ENCODE measurements around the gene LILRA2.
"Not testable (repeated sequence)": the region's sequence is repeated elsewhere in the genome, so short reads cannot be mapped to it uniquely, and the experiment has no call there.

The LILRA2 gene

DNA sequence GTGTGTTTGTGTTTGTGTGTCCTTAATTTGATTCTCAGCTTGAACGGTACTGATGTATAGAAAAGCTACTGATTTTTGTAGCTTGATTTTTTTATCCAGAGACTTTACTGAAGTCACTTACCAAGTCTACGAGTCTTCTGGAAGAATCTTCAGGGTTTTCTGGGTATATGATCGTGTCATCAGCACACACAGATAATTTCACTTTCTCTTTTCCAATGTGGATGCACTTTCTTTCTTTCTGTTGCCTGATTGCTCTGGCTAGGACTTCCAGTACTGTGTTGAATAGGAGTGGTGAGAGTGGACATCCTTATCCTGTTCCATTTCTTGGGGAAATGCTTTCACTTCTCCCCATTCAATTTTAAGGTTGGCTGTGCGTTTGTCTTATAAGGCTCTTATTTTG, 48.8 kb downstream of the LILRA2 start:
- H3K4me3 ChIP-seq (replicated peaks in 1 of 2; ENCODE audit: low read depth in 2 of 2, low read length in 2 of 2) = no peak overlapping the region
- TF ChIP-seq, protein P1, sequence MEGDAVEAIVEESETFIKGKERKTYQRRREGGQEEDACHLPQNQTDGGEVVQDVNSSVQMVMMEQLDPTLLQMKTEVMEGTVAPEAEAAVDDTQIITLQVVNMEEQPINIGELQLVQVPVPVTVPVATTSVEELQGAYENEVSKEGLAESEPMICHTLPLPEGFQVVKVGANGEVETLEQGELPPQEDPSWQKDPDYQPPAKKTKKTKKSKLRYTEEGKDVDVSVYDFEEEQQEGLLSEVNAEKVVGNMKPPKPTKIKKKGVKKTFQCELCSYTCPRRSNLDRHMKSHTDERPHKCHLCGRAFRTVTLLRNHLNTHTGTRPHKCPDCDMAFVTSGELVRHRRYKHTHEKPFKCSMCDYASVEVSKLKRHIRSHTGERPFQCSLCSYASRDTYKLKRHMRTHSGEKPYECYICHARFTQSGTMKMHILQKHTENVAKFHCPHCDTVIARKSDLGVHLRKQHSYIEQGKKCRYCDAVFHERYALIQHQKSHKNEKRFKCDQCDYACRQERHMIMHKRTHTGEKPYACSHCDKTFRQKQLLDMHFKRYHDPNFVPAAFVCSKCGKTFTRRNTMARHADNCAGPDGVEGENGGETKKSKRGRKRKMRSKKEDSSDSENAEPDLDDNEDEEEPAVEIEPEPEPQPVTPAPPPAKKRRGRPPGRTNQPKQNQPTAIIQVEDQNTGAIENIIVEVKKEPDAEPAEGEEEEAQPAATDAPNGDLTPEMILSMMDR (IDR thresholded peaks at IDR 0.05; ENCODE audit: low read depth, low read length) = no peak
- no peak for DNase-seq (ENCODE audit: low read depth in 2 of 2)

DNA sequence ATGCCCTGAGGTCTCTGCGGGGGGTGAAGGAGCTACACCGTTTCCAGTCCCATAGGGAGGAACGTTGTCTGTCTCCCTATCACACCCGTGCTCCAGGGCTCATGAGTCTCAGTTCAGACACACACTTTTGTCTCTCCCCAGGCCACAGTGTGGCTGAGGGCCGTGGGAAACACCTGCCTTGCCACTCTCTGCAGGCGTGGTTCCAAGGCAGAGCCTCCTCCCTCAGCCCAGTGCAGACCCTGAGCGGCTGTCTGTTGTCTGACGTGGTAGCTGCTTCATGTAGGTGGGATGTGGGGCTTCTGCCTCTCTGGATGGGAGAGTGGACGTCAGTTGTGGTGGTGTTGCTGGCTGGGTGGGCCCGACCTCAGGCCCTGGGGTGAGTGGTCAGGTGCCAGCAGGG, 50.6 kb downstream of the LILRA2 start:
- not testable (repeated sequence) for H3K4me3 ChIP-seq (replicated peaks in 1 of 2; ENCODE audit: low read depth in 2 of 2, low read length in 2 of 2); DNase-seq (ENCODE audit: low read depth in 2 of 2)

DNA sequence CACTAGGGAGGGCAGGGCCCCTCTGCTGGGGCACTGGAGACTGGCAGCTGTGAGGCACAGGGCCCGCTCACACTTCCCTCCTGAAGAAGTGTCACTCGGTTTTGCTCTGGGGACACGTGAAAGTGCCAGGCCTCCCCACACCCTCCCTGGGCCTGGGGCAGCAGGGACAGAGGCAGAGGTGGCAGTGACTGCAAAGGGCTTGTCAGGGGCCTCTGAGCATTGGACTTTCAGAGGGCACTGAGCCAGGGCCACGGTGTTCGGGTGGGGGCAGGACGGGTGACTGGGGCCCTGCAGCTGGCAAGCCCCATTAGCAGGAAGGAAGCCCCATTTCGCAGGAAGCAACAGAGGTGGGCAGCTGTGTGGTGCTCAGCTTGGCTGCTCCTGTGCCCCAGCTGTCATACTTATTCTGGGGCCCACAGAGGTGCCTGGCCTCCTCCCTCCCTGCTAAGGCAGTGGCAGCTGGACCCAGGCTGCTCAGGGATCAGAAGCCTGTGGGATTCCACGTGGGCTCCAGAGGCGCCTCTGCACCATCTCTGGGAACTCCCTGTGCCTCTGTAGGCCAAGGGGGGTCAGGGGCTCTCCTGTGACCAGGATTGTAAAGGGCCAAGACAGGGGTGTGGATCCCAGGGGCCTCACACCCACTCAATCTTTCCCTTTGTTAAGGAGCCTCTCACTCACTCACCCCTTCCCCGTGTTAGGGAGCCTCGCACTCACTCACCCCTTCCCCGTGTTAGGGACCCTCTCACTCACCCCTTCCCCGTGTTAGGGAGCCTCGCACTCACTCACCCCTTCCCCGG, 51.5 kb downstream of the LILRA2 start:
- not testable (repeated sequence) for H3K4me3 ChIP-seq (replicated peaks in 1 of 2; ENCODE audit: low read depth in 2 of 2, low read length in 2 of 2); DNase-seq (ENCODE audit: low read depth in 2 of 2)

DNA sequence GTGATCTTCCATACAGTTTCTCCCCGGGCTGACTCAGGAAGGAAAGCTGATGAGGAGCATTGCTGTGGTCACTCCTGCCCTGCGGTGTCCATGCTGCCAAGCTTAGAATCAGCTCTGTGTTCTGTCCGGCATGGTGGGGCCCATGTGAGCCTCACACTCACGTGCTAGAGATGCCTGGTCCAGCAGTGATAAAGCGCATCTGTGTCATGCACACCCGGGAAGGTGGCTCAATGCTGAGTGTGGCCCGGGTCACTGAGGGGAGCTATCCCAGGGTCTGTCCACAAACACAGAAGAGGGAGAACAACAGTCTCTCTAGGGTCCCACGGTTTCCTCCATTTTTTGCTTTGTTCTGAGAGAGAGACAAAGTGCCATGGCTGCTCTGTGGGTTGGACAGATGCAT, 53.2 kb downstream of the LILRA2 start:
- no peak for DNase-seq (ENCODE audit: low read depth in 2 of 2)
- TF ChIP-seq, protein P1 (IDR thresholded peaks at IDR 0.05; ENCODE audit: low read depth, low read length) = no peak

DNA sequence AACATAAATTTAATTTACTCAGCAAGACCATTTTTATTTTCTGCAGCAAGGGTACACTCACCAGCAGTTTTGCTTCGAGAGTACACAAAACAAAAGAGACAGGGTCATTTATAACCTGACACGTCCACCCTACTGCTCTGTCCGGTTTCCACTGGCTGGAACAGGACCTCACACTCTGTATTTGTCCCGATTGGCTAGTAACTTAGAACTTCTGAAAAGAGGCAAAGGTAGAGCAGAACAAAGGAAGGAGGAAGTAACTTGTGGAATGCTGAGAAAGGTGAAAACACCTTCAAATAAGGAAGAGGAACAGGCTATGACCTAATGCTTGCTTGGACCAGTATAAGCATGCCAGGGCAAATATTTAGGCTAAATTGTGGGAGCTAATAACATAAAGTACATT, 54.3 kb downstream of the LILRA2 start:
- not testable (repeated sequence) for DNase-seq (ENCODE audit: low read depth in 2 of 2); H3K4me3 ChIP-seq (replicated peaks in 1 of 2; ENCODE audit: low read depth in 2 of 2, low read length in 2 of 2)

More for the DNA sequence above, 53.2 kb downstream of the LILRA2 start:
- no peak overlapping the region for H3K4me3 ChIP-seq (replicated peaks in 1 of 2; ENCODE audit: low read depth in 2 of 2, low read length in 2 of 2)

DNA sequence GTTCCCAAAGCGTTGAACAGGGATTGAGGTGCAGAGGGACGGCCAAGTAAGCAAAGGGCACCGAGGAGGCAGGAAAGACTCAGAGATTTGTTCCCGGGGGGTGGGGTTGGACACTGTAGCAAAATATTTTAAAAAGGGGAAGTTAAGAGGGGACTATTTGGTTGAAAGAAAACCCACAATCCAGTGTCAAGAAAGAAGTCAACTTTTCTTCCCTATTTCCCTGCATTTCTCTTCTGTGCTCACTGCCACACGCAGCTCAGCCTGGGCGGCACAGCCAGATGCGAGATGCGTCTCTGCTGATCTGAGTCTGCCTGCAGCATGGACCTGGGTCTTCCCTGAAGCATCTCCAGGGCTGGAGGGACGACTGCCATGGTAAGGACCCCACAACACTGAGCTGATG, 56.7 kb downstream of the LILRA2 start, which contains the start of gene LILRB1:
TSS of gene LILRB1 (plus strand) at position 223 of the 400 bp plus-strand sequence. CDS start 590 bp downstream, outside the sequence.
- not testable (repeated sequence) for H3K4me3 ChIP-seq (replicated peaks in 1 of 2; ENCODE audit: low read depth in 2 of 2, low read length in 2 of 2); DNase-seq (ENCODE audit: low read depth in 2 of 2)

DNA sequence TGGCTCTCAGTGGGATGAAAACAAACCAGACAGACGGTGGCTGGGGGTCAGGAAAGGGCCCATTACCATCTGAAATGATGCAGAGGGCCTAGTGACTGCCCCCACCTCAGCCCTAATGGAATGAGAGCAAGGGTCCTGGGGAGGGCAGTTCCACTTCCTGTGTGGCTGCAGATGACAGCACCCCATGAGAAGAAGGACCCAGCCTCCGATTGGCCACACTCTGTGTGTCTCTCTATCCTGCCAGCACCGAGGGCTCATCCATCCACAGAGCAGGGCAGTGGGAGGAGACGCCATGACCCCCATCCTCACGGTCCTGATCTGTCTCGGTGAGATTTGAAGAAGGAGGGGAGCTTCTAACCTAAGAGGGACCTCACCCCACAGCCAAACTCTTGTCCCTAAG, 57.2 kb downstream of the LILRA2 start:
- H3K4me3 ChIP-seq (replicated peaks in 1 of 2; ENCODE audit: low read depth in 2 of 2, low read length in 2 of 2) = no peak overlapping the region
- TF ChIP-seq, protein P1 (IDR thresholded peaks at IDR 0.05; ENCODE audit: low read depth, low read length) = no peak
- no peak for DNase-seq (ENCODE audit: low read depth in 2 of 2)

DNA sequence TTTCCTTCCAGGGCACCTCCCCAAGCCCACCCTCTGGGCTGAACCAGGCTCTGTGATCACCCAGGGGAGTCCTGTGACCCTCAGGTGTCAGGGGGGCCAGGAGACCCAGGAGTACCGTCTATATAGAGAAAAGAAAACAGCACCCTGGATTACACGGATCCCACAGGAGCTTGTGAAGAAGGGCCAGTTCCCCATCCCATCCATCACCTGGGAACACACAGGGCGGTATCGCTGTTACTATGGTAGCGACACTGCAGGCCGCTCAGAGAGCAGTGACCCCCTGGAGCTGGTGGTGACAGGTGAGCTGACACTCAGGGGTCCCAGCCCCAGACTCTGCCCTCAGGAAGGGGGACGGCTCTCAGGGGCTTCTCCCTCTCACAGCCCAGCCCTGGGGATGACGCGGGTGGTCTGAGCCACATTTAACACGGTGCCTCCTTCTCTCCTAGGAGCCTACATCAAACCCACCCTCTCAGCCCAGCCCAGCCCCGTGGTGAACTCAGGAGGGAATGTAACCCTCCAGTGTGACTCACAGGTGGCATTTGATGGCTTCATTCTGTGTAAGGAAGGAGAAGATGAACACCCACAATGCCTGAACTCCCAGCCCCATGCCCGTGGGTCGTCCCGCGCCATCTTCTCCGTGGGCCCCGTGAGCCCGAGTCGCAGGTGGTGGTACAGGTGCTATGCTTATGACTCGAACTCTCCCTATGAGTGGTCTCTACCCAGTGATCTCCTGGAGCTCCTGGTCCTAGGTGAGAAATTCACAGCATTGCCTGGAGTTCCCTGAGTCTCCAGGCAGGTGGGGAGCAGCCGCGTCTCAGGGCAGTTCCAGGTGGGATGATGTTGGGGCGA, 58.1 kb downstream of the LILRA2 start:
- not testable (repeated sequence) for DNase-seq (ENCODE audit: low read depth in 2 of 2); H3K4me3 ChIP-seq (replicated peaks in 1 of 2; ENCODE audit: low read depth in 2 of 2, low read length in 2 of 2)

DNA sequence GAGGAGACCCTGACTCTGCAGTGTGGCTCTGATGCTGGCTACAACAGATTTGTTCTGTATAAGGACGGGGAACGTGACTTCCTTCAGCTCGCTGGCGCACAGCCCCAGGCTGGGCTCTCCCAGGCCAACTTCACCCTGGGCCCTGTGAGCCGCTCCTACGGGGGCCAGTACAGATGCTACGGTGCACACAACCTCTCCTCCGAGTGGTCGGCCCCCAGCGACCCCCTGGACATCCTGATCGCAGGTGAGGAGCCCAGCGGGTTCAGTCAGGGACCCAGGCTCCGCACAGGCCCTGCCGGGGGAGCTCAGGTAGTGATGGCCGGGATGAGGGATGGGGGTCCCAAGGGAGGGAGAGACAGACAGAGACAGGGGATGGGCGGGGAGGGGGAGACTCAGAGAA, 58.9 kb downstream of the LILRA2 start:
- DNase-seq (ENCODE audit: low read depth in 2 of 2) = not testable (repeated sequence)

DNA sequence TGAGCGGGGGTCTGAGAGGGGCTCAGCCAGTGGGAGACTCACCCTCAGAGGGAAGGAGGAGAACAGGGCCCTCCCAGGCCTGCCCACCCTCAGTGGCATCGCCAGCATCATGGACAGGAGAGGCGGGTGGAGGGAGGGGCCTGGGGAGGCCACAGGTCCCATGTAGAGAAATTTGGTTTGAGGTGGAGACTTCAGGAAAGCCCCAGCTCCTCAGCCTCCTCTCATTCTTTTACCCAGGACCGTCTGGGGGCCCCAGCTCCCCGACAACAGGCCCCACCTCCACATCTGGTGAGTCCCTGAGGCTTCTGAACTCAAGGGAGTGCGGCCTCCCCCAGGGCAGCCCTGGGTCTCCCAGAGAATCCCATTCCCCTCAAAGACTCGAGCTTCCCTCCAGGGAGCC, 59.8 kb downstream of the LILRA2 start:
- DNase-seq (ENCODE audit: low read depth in 2 of 2) = no peak
- TF ChIP-seq, protein P1 (IDR thresholded peaks at IDR 0.05; ENCODE audit: low read depth, low read length) = no peak
- no peak overlapping the region for H3K4me3 ChIP-seq (replicated peaks in 1 of 2; ENCODE audit: low read depth in 2 of 2, low read length in 2 of 2)

More for the DNA sequence above, 58.9 kb downstream of the LILRA2 start:
- H3K4me3 ChIP-seq (replicated peaks in 1 of 2; ENCODE audit: low read depth in 2 of 2, low read length in 2 of 2) = not testable (repeated sequence)

DNA sequence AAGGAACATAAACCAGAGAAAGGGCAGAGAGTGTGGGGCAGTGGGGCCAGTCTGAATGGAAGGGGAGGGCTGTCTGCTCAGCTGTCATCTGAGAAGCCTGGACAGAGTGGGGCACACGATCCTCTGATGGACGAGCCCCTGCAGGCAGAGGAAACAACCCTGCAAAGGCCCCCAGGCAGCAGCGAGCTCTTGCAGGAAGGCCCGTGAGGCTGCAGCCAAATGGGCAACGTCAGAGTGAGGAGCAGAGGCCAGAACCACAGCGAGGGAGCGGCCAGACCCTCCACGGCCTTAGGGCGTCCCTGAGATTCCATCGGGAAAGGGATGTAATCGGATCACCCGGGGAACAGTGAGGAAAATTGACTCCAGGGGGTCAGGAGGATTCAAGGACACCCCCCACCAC, 62.5 kb downstream of the LILRA2 start:
- not testable (repeated sequence) for H3K4me3 ChIP-seq (replicated peaks in 1 of 2; ENCODE audit: low read depth in 2 of 2, low read length in 2 of 2); DNase-seq (ENCODE audit: low read depth in 2 of 2)
